GM13977 (cell line): ENCODE data around the gene KCNIP1.

Source experiments
- DNase-seq: peaks from one replicate; pipeline ENCODE4 v3.0.0; 2012; ENCODE audit warnings: low spot score
- in situ Hi-C: fragments of 300-500 bp; cut with MboI; formaldehyde crosslinking; loops from one replicate; pipeline ENCODE4 v1.12.0; 2022; ENCODE audit warnings: low sequenced_read_pairs, low pct_unique_long_range_greater_than_20kb, mixed read lengths, inconsistent platforms; ENCODE audit not compliant: unreplicated experiment
- TF ChIP-seq, protein P1 (sequence below): IDR thresholded peaks from 2 replicates; pipeline ENCODE4 v1.5.1; 2012; ENCODE audit warnings: mild to moderate bottlenecking, control low read depth; ENCODE audit not compliant: insufficient read depth; ENCODE audit errors: extremely low read depth, missing control alignments

The KCNIP1 gene

GRCh38 chr5:170482511-170482910, 21.3 kb upstream of the KCNIP1 start:
- DNase-seq: no peak
- TF ChIP-seq, protein P1, sequence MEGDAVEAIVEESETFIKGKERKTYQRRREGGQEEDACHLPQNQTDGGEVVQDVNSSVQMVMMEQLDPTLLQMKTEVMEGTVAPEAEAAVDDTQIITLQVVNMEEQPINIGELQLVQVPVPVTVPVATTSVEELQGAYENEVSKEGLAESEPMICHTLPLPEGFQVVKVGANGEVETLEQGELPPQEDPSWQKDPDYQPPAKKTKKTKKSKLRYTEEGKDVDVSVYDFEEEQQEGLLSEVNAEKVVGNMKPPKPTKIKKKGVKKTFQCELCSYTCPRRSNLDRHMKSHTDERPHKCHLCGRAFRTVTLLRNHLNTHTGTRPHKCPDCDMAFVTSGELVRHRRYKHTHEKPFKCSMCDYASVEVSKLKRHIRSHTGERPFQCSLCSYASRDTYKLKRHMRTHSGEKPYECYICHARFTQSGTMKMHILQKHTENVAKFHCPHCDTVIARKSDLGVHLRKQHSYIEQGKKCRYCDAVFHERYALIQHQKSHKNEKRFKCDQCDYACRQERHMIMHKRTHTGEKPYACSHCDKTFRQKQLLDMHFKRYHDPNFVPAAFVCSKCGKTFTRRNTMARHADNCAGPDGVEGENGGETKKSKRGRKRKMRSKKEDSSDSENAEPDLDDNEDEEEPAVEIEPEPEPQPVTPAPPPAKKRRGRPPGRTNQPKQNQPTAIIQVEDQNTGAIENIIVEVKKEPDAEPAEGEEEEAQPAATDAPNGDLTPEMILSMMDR: no peak
- in situ Hi-C loops: no loop called here

- DNase-seq: no peak
- TF ChIP-seq, protein P1: no peak
- in situ Hi-C loops: no loop called here
Observed at GRCh38 chr5:170483701-170484458, 19.9 kb upstream of the KCNIP1 start.

GRCh38 chr5:170484459-170484831, 19.4 kb upstream of the KCNIP1 start:
- TF ChIP-seq, protein P1: no peak
- in situ Hi-C loops: no loop called here
- no peak for DNase-seq

DNA sequence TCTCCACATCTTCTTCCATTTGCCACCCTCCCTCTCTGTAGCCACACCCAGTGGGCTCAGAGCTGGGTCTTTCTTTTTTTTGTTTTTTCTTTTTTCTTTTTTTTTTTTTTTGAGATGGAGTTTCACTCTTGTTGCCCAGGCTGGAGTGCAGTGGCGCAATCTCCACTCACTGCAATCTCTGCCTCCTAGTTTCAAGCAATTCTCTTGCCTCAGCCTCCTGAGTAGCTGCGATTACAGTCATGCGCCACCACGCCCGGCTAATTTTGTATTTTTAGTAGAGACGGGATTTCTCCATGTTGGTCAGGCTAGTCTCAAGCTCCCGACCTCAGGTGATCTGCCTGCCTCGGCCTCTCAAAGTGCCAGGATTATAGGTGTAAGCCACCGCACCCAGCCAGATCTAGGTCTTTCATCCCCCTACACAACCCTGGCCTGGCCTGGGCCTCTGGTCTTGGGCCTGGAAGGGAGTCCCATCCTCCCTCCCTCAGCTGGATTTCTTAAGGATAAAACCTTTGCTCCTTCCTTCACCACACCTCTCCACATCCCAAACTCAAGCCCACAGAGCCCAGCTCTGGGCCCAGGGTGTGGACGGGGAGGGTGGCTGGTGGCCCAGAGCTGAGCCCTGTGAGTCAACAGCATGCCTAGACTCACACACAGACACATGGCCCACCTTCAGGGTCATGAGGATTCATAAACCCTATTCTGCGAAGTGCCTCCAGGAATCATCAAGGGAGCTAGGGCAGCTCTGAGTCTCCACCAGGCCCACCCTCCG, 18.8 kb upstream of the KCNIP1 start:
- in situ Hi-C loops: no loop called here
- DNase-seq: no peak
- TF ChIP-seq, protein P1: no peak

DNA sequence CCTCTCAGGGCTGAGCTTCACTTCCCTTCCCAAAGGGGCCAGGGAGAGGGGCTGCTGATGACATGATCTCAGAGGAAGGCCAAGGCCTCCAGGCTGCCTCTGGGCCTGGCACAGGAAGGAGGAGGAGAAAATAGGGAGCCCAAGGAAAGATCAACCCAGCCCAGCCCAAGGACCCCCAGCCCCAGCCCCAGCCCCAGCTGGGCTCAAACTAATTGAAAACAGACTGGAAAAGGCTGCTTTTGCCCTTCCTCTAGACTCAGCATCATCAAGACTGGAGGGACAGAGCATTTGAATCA, 18.3 kb upstream of the KCNIP1 start:
- in situ Hi-C loops: no loop called here
- TF ChIP-seq, protein P1: no peak
- no peak for DNase-seq

GRCh38 chr5:170486371-170486770, 17.4 kb upstream of the KCNIP1 start:
- TF ChIP-seq, protein P1: no peak
- DNase-seq: no peak
- in situ Hi-C loops: no loop called here
